Endothelial cell of umbilical vein (primary cell): ENCODE measurements around the gene POU3F3. TPM values are rescaled to one million over a fixed set of nuclear protein-coding genes. Genes with fewer than 3 reads are reported as not detected.

ENCODE experiments used
- BruUV-seq: library from RNA; stranded (reverse); fragments of 400-500 nt; replicated peaks from 2 replicates; lab custom pipeline; 2021; lab: Mats Ljungman, UMichigan
- CTCF ChIA-PET: fragments of 300-600, 350-600 bp; sonication (Branson Sonifier 250); formaldehyde crosslinking; loops from one replicate; lab custom pipeline; 2021; ENCODE audit warnings: antibody characterized with exemption, inconsistent platforms; lab: Charles Lee
- POLR2A ChIA-PET: fragments of 300-600, 350-600 bp; sonication (Branson Sonifier 250); formaldehyde crosslinking; loops from one replicate; lab custom pipeline; 2021; ENCODE audit warnings: antibody characterized with exemption, inconsistent platforms; lab: Charles Lee
- DNase-seq: peaks from one replicate; pipeline ENCODE4 v3.0.0-alpha.2; 2011; ENCODE audit warnings: low read depth, low spot score
- FAIRE-seq: peaks from 2 replicates; lab custom pipeline; 2011; peaks lifted over from hg19 to GRCh38; lab: Jason Lieb, UNC
- H2AFZ ChIP-seq: 2 replicates; pipeline ENCODE4 v1.6.0; 2012; ENCODE audit warnings: low read depth, low read length, control low read depth, inconsistent platforms
- H3K27ac ChIP-seq: 2 replicates; pipeline ENCODE4 v1.5.1; 2011; ENCODE audit warnings: low read depth, mild to moderate bottlenecking, control low read depth, low read length, moderate library complexity; ENCODE audit not compliant: insufficient read depth
- H3K27me3 ChIP-seq, 2 experiments: 2 replicates each; pipeline versions ENCODE4 v1.6.0 to v1.6.1; 2011; ENCODE audit warnings: low read length in 2 of 2, mixed read lengths in 1 of 2; ENCODE audit not compliant: control insufficient read depth in 2 of 2, insufficient read depth in 2 of 2
- H3K36me3 ChIP-seq, 2 experiments: 2 replicates in 1 of 2; 3 replicates in 1 of 2; pipeline ENCODE4 v1.5.1; 2011; ENCODE audit warnings: low read length in 2 of 2, mild to moderate bottlenecking in 1 of 2, moderate library complexity in 1 of 2; ENCODE audit not compliant: control insufficient read depth in 2 of 2, insufficient read depth in 2 of 2; ENCODE audit errors: extremely low read depth in 1 of 2
- H3K4me1 ChIP-seq: 3 replicates; pipeline ENCODE4 v1.5.1; 2011; ENCODE audit warnings: mild to moderate bottlenecking, low read length; ENCODE audit not compliant: control insufficient read depth, insufficient read depth; ENCODE audit errors: extremely low read depth
- H3K4me2 ChIP-seq: 2 replicates; pipeline ENCODE4 v1.6.1; 2011; ENCODE audit warnings: low read length, control low read depth, mixed read lengths; ENCODE audit not compliant: insufficient read depth
- H3K4me3 ChIP-seq, 3 experiments: fragments of 200-600 bp in 1 of 3; sonication (generic), shearing (Covaris generic) in 1 of 3; replicated peaks in 1 of 3; 2 replicates each; pipeline ENCODE4 v1.5.1; 2011 to 2016; ENCODE audit warnings: control low read depth in 3 of 3, low read length in 3 of 3, mild to moderate bottlenecking in 2 of 3, inconsistent platforms in 1 of 3, low read depth in 1 of 3, moderate library complexity in 1 of 3; ENCODE audit not compliant: insufficient read depth in 1 of 3
- H3K79me2 ChIP-seq: 2 replicates; pipeline ENCODE4 v1.6.0; 2012; ENCODE audit warnings: low read length, inconsistent platforms; ENCODE audit not compliant: control insufficient read depth, insufficient read depth
- H3K9ac ChIP-seq: replicated peaks from 2 replicates; pipeline ENCODE3; 2011; ENCODE audit warnings: low read length, control low read depth; ENCODE audit not compliant: insufficient read depth; ENCODE audit errors: extremely low read depth
- H3K9me1 ChIP-seq: replicated peaks from 3 replicates; pipeline ENCODE4 v1.6.0; 2011; ENCODE audit warnings: mild to moderate bottlenecking, low read length; ENCODE audit not compliant: control insufficient read depth, insufficient read depth; ENCODE audit errors: extremely low read depth
- H3K9me3 ChIP-seq: replicated peaks from 2 replicates; pipeline ENCODE4 v1.5.1; 2012; ENCODE audit warnings: low read length, inconsistent platforms; ENCODE audit not compliant: control insufficient read depth, insufficient read depth
- H4K20me1 ChIP-seq: replicated peaks from 2 replicates; pipeline ENCODE3; 2011; ENCODE audit warnings: mild to moderate bottlenecking, low read length; ENCODE audit not compliant: control insufficient read depth, insufficient read depth; ENCODE audit errors: extremely low read depth
- EZH2 ChIP-seq: IDR thresholded peaks from 2 replicates; pipeline ENCODE4 v1.6.1; 2012; ENCODE audit warnings: borderline replicate concordance, low read depth, mild to moderate bottlenecking, moderate library complexity, low read length, inconsistent platforms; ENCODE audit not compliant: severe bottlenecking
- FOS ChIP-seq: IDR thresholded peaks from 2 replicates; pipeline ENCODE4 v1.6.1; 2011; ENCODE audit warnings: mild to moderate bottlenecking, low read length, moderate library complexity, borderline replicate concordance; ENCODE audit not compliant: insufficient read depth
- GATA2 ChIP-seq: IDR thresholded peaks from 2 replicates; pipeline ENCODE4 v1.7.0; 2011; ENCODE audit warnings: low read depth, mild to moderate bottlenecking, moderate library complexity, mixed read lengths, low read length; ENCODE audit not compliant: insufficient read length, insufficient read depth
- JUN ChIP-seq: IDR thresholded peaks from 2 replicates; pipeline ENCODE4 v1.6.1; 2011; ENCODE audit warnings: borderline replicate concordance, low read depth; ENCODE audit not compliant: insufficient read length, insufficient read depth
- MYC ChIP-seq: IDR thresholded peaks from one replicate; pipeline ENCODE4 v1.6.1; 2011; ENCODE audit warnings: mild to moderate bottlenecking, low read depth, low read length
- POLR2A ChIP-seq: IDR thresholded peaks from 2 replicates; pipeline ENCODE4 v1.6.1; 2012; ENCODE audit warnings: low read depth, mild to moderate bottlenecking, control low read depth, low read length
- POLR2AphosphoS5 ChIP-seq: IDR thresholded peaks from 2 replicates; pipeline ENCODE4 v1.6.1; 2012; ENCODE audit warnings: low read depth, mild to moderate bottlenecking, control low read depth, low read length, moderate library complexity; ENCODE audit not compliant: insufficient read depth
- dilution Hi-C: fragments of 300-500 bp; cut with MboI; formaldehyde crosslinking; loops from one replicate; pipeline ENCODE4 v1.15.0; 2019; ENCODE audit warnings: low sequenced_read_pairs; ENCODE audit not compliant: extremely low pct_ligation_motif_present
- intact Hi-C: fragments of 100-400 bp; cut with micrococcal nuclease; formaldehyde crosslinking; loops from one replicate; pipeline ENCODE4 v1.10.0; 2022
- polyA plus RNA-seq, 4 experiments: library from polyadenylated mRNA; depleted of rRNA in 3 of 4; stranded (reverse) in 3 of 4; unstranded in 1 of 4; fragments of >200 nt; gene quantifications; 2 replicates each; pipeline versions ENCODE4 v1.2.1 to v1.2.3, GENCODE V29; 2011 to 2012; ENCODE audit warnings: missing spikeins in 1 of 4
- total RNA-seq: library from RNA; stranded (reverse); gene quantifications from 2 replicates; pipeline ENCODE4 v1.2.3, GENCODE V29; 2021
- TF ChIP-seq, protein P1 (sequence below), 2 donors: IDR thresholded peaks; 1 replicate in 1 of 2; 2 replicates in 1 of 2; pipeline ENCODE4 v1.5.1; 2011; ENCODE audit warnings: low read length in 2 of 2, mild to moderate bottlenecking in 2 of 2, moderate library complexity in 2 of 2, control low read depth in 1 of 2, inconsistent platforms in 1 of 2, low read depth in 1 of 2; ENCODE audit not compliant: insufficient read depth in 1 of 2; ENCODE audit errors: extremely low read depth in 1 of 2
- TF ChIP-seq, protein P2 (sequence below): IDR thresholded peaks from 2 replicates; pipeline ENCODE4 v1.6.1; 2011; ENCODE audit not compliant: insufficient read depth, insufficient read length

POU3F3 gene
- total and polyA plus RNA-seq, 2 donors (not counting 3 experiments of a cell fraction or from before 2014, with no cell fraction given): not detected

DNA sequence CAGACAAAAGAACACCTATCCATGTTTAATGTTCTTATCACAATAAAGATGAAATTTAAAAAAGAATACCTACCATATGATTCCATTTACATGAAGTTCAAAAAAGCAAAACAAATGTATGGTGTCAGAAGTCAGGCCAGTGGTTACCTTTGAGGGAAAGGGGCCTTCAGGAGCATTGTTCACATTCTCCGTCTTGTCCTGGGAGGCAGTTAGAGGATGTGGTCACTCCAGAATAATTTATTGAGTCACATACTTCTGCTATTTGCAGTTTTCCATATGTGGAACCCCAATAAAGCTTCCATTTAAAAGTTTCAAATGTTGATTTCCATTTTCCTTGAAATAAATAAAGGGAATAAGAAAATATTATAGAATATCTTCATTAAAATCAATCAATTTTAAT, 41.6 kb upstream of the POU3F3 start:
- no peak overlapping the region for H3K4me3 ChIP-seq
- H3K27ac ChIP-seq: no peak overlapping the region
- H3K4me1 ChIP-seq: no peaks in the 10 kb centered on the region
- H3K79me2 ChIP-seq: no peaks in the 10 kb centered on the region
- TF ChIP-seq MYC (no peak), GATA2 (no peak), FOS (no peak), EZH2 (no peak), POLR2AphosphoS5 (no peak), JUN (no peak), POLR2A (no peak)
- TF ChIP-seq, protein P1, sequence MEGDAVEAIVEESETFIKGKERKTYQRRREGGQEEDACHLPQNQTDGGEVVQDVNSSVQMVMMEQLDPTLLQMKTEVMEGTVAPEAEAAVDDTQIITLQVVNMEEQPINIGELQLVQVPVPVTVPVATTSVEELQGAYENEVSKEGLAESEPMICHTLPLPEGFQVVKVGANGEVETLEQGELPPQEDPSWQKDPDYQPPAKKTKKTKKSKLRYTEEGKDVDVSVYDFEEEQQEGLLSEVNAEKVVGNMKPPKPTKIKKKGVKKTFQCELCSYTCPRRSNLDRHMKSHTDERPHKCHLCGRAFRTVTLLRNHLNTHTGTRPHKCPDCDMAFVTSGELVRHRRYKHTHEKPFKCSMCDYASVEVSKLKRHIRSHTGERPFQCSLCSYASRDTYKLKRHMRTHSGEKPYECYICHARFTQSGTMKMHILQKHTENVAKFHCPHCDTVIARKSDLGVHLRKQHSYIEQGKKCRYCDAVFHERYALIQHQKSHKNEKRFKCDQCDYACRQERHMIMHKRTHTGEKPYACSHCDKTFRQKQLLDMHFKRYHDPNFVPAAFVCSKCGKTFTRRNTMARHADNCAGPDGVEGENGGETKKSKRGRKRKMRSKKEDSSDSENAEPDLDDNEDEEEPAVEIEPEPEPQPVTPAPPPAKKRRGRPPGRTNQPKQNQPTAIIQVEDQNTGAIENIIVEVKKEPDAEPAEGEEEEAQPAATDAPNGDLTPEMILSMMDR (IDR thresholded peaks at IDR 0.05; ENCODE audit: extremely low read depth in 1 of 2, insufficient read depth in 1 of 2, low read depth in 1 of 2, low read length in 2 of 2): no peak
- TF ChIP-seq, protein P2, sequence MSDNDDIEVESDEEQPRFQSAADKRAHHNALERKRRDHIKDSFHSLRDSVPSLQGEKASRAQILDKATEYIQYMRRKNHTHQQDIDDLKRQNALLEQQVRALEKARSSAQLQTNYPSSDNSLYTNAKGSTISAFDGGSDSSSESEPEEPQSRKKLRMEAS: no peak
- no peak overlapping the region for H3K4me2 ChIP-seq
- dilution Hi-C loops (no loop called here), intact Hi-C loops (no loop called here)
- no peak overlapping the region for H2AFZ ChIP-seq
- DNase-seq (no peak), FAIRE-seq (no peak)
- no peaks in the 10 kb centered on the region for H3K36me3 ChIP-seq
- no peaks in the 10 kb centered on the region for H3K27me3 ChIP-seq
- ChIA-PET CTCF (no interaction called here), POLR2A (no interaction called here)
- no peaks in the 10 kb centered on the region for H3K9me3 ChIP-seq
- no peak overlapping the region for H3K9ac ChIP-seq
- no peaks in the 10 kb centered on the region for H4K20me1 ChIP-seq
- no TSS peak for BruUV-seq
- H3K9me1 ChIP-seq: no peaks in the 10 kb centered on the region
